NCI-H82 treated with DMSO at 0.1 percent for 48 hours (cell line): ENCODE measurements around the gene PPP1R1A.
A peak's percentile ranks its signal among the peaks of the same experiment; 100 is the strongest.

Experiments used
- DNase-seq: peaks from one replicate; lab custom pipeline; 2025; ENCODE audit not compliant: unreplicated experiment; lab: John Stamatoyannopoulos, UW

The PPP1R1A gene

DNA sequence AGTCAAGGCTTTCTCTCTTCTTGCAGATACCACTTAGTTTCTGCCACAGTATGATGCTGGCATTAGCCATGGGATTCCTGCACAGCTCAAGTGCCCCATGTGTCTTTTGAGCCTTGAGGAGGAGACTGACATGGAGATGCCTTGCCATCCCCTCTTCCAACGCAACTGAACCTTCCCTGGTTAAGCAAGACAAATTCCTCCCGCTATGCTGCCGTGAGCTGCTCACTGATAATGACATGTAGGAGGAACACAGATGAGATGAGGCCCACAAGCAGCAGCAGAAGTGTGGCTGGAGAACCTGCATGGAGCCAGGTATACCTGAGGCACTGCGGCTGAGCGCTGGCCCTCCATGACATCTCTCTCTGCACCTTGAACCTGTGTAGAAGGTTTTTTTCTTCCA is 15.4 kb upstream of the PPP1R1A start:
- DNase-seq, result no peak

DNA sequence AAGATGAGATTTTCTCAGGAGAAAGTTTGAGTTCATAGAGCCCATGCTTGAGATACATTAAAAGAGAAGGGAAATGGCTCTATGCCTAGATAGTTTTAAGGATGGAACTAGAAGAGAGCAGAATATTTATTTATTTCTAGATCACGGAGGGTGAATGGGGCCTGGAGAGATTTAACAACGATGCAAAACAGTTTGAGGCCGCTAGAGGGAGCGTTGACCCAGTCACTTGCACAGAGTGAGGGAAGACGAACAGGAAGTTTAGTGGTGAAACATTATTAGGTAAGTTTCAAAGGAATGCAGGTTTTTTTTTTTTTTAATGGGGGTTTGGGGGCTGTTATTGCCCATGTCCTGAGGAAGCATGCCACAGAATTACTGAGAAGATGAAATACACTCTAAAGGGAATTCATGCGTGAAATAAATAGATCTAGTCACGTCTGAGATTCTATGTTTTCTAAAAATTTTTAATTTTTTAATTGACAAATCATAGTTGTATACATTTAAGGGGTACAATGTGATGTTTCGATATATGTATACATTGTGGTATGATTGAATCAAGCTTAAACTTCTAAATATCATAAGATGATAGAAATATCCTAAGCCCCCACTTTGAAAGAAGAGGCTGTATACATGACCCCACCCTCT is 14.8 kb upstream of the PPP1R1A start:
- DNase-seq, result peak; percentile 24

DNA sequence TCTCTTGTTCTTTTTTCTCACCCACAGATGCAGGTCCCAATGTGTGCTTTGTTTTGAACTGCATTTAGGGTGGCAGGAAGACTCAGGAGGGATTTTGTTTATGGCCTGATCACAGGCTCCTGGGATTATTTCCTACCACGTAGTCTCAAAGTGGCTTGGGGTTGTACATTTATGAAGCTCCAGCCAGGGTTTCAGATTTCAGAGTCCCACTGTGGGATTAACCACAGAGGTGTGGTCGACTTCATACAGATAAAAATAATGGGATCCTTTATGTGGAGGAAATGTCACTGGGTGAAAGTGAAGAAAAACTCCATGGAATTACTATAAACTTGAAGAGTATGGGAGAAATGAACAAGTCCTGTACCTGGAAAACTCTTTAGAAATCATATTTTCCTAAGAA is 14.2 kb upstream of the PPP1R1A start:
- DNase-seq, result no peak

DNA sequence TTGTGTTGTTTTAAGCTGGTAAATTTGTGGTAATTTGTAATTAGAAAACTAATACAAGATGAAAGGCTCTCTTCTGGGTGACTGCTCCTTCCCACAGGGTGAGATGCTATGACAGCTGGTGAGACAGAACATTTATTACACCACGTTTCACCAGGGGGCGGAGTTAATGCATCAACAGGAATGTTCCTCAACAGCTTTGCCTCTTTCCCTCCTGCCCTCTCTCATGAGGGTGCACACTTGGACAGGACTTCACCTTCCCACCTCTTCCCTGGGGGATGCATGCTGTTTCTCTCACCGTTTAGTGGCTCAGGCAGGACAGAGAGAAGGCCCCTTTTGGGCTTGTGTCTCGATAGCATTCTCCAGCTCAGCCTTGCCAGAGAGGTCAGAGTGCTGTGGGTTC is 13.4 kb upstream of the PPP1R1A start:
- DNase-seq, result no peak

DNA sequence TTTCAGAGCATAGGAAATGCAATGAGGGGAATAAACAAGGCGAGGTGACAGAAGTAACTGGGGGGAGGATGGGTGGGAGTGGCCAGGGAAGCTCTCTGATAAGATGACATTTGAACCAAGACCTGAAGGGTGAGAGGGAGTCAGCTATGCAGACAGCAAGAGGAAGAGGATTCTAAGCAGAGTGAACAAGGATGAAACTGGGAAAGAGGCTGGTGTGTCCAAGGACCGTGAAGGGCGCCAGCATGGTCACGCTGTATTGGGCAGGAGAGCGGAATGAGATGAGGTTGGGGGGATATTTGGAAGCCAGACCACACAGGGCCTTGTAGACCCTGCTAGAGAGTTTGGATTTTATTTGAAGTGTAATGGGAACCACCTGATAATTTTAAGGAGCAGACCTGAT is 10.5 kb upstream of the PPP1R1A start:
- no peak for DNase-seq

DNA sequence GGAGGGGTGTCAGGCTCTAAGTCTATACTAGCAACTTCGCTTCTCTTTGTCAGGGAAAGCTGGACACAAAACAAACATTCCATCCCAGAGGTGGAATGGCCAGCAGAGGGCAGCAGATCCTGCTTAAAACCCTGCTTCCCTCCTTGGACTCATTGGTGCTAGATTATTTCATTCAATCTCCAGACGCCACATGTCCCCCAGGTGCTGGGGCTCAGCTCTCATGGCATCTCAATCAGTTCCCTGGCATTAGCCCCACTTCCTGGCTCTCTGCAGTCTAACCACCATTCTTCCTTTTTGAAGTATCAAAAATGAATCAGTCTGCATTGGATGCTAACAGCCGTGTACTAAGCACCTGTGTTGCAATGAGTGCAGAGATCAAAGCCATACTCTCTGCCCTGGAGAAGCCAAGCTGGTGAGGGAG is 8.1 kb upstream of the PPP1R1A start:
- DNase-seq, result peak; percentile 3

DNA sequence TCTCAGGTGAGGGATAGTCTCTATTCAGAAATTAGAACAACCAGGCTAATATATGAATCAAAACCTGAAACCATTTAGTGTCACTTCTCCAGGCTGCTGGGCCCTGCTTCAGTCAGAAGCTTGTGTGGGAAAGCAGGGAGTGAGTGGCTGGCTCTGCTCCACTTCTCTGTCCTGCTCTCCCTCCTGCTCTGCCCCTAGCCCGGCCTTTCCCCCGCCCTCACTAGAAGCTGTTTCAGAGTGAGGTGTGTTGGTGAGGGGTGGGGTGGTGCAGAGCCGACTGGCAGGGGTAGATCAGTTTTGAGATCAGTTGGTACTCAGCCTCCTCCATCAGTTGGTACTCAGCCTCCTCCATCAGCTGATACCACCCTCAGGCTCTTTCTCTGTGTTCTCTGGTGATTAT is 7.0 kb upstream of the PPP1R1A start:
- no peak for DNase-seq

DNA sequence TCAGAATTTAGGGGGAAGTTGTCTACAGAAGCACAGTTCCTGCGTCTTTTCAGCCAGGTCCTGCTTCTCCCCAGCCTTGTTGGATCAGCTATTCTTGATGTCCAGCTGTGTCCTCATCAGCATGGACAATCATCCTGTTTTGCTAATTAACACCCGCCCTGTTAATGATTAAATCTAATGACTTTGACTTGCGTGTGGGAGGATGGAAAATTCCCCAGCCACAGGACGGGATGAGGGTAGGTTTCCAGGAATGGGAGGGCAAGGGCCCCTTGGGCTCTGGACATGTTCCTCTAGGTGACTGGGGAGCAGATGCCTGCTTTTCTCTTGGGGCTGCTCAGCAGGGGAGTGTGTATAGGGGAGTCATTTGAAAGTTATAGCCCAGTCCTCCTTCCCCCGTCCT is 5.3 kb upstream of the PPP1R1A start:
- DNase-seq, result no peak

DNA sequence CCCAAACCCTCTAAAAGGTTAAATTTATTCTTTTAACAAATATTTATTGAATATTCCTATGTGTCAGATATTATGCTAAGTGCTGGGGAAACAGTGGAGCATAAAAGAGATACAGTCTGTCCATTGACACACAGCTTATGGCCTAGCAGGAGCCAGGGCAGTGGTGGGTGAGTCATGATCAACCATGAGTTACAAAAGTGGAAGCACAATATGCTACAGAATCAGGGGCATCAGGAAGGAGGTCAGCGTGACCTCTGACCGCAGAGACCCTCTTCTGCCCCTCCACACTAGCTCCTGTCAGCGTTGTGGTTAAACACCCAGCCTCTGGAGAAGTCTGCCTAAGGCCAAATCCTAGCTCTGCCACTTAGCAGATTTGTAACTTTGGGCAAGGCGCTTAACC is 4.7 kb upstream of the PPP1R1A start:
- DNase-seq, result no peak

DNA sequence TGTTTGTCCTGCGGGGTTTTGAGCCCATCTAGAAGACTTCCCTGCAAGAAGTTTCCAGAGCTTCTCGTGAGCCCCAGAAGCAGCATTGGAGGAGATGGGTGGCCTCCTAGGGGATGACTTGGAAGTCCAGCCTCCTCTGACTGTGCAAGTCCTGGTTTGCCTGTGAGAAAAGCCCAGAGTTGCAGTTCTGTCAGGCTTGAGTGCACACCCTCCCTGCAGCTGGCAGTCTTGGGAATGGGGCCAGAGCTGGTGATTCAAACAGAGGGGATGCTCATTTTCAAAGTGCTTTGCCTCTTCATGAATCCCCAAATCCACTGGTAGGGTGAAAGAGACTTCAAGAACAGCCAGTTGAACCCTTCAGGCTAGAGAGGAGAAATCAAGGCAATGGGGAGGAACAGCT is 3.9 kb upstream of the PPP1R1A start:
- DNase-seq, result no peak

DNA sequence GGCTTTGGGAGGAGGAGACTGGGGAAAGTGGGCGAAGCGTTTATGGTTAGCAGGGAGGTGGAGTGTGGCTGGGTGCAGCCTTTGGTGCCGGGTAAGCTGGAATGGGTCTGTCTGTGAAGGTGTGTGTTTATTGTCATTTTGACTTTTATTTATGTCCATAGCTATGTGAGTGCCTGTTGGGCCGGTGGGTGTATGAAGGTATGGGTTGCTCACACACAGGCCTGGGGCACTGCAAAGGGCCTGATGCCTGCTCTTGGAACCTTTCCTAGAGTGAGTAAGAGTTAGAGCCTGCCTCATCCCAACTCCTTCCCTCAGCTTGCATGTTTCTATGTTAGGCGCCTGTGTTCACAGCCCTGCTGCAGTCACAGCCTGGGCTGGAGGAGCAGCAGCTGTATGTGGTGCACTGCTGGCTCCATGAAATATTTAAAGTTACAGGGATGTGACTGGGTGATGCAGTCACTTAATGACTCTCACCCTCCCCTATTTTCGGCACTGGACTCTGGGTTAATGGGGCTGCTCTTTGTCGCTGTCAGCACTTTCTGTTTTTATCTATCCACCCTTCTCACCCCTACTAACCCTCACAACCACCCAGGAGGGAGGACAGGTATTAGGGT is 2.6 kb upstream of the PPP1R1A start:
- DNase-seq, result no peak

DNA sequence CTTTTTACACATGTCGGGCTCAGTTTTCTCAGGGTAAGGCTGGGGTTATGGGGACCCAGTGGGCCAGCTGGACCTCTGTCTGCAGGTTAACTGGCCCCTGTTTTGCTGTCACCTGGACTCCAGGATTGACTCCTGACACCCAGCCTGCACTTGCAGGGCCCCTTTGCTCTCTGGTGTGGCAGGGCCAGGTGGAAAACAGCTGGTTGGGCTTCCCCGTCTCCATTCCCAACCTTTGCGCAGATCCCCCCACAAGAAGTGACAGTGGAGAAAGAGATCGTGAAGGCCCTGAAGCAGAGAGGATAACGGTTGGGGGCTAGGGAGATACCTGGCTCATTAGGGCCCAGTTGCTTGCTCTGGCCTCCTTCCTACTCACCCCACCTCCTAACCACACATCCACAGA is 1.5 kb upstream of the PPP1R1A start:
- DNase-seq, result no peak

DNA sequence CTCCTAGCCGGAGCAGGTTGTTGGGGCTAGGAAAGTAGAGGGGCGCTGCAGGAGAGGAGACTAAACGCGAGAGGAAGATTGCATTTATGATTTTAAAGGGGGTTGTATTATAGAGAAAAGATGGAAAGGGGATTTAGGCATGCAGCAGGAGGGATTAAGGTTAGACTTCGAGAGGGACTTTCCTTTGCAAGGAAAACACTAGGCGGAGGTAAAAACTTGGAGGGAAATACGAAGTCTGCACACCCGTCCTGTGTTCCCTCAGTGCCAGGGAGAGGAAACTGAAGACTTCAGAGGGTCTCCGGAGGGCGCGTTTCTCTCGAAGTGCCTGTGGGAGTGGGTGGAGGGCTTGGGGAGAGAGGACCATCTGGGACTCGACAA is 420 bp upstream of the PPP1R1A start:
- no peak for DNase-seq

DNA sequence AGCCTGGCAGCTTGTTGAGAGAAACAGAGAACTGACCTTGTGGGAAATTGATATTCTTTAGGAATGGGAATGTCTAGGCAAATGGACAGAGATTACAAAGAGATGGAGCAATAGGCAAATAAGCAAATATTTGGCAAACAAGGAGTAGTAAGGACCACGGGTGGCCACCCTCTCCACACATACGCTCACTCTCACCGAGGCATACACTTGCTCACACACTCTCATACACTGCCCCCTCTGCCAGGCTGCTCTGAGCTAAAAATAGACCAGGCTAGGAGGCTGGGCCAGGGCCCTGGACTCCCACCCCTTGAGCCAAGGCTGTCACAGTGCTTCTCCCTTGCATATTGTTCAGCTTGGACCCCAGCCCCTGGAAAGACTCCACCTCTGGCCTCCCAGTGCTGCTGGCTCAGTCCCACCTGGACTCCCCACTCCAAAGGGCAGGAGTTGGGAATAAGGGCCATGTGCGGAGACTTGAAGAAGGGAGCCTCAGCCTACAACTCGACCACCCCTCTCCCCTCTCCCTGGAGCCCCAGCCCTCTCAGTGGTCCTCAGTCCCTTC is 1.1 kb downstream of the PPP1R1A start:
- no peak for DNase-seq

DNA sequence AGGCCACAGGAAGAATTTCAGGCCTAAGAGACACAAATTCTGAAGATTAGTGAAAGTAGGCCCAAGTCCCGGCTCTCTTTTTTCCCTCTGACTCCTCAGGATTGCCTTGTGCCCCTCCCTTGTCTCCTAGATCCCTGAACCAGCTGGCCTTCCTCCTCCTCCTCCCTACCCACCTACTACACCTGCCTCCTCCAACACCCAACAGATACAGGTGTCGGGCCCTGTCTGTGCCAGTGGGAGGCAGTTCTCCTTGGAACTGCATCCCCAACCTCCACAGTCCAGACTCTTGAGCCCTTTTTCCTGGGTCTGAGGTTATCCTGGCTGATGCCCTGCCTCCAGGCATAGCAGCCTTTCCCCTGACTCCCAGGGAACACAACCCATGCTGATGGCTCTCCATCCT is 1.8 kb downstream of the PPP1R1A start:
- DNase-seq, result no peak

DNA sequence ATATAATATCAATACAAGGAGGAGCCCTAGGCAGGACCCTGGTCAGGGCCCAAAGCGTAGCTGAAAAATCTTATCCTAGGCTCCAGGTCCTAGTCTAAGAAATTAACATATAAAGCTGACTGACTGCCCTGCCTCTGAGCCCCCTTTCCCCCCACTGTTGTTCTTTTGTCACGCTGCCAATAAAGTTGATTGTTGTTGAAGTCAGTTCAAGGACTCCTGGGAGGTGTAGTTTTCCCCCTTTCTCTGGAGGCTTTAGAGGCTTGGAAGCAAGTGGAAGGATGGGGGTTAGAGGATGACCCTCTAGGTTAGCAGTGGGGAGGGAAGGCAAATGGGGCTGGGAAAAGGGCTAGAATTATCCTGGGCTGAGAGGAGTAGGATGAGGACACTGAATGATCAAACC is 3.2 kb downstream of the PPP1R1A start:
- DNase-seq, result no peak

DNA sequence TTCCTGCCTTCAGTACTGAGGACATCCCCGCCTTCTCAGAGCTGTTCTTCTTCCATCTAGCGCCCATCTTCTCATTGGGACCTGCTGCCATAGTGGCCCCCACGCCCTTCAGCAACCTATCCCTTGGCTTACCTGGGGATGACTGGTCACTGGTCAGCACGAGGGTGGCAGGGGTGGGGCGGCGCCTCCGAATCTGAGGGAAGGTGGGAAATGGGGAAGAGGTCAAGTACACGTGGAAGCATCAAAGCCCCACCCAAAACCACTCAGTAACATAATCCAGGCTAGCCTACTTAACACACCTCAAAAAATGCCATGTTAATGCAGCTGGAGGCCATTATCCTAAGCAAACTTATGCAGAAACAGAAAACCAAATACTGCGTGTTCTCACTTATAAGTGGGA is 4.3 kb downstream of the PPP1R1A start:
- DNase-seq, result no peak

DNA sequence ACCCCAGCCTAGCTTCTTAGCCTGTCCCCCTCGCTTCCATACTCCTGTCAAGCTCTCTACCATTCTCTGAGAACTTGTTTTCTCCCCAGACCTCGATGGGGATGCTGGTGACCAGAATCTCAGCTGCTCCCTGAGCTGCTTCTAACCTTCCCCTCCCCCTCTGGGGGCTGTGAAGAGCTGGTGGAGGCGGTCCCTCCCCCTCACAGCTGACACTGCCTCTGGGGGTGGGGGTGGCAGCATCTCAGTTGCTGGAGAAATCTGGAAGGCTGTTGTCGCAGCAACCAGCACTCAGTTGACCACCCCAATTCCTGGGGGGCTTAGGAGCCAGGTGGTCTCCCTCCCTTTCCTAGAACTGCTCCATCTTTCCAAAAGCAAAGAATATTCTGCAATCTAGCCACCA is 4.7 kb downstream of the PPP1R1A start:
- no peak for DNase-seq

DNA sequence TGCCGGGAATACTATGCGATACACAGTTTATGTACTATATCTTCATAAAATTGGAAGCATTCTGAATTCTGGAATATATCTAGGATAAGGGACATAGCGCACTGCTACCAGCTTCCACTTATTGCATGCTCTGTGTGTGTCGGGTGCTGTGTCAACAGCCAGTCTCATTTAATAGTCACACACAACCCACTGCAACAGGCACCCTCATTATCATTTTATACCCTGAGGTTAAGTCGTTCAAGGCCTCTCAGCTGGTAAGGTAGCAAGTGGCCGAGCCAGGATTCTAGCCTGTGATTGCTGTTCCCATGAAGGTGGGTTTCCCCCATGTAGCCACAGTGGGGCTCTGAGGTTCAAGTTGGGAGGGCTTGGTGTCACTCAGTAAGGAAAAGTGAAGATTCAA is 7.0 kb downstream of the PPP1R1A start:
- DNase-seq, result no peak

DNA sequence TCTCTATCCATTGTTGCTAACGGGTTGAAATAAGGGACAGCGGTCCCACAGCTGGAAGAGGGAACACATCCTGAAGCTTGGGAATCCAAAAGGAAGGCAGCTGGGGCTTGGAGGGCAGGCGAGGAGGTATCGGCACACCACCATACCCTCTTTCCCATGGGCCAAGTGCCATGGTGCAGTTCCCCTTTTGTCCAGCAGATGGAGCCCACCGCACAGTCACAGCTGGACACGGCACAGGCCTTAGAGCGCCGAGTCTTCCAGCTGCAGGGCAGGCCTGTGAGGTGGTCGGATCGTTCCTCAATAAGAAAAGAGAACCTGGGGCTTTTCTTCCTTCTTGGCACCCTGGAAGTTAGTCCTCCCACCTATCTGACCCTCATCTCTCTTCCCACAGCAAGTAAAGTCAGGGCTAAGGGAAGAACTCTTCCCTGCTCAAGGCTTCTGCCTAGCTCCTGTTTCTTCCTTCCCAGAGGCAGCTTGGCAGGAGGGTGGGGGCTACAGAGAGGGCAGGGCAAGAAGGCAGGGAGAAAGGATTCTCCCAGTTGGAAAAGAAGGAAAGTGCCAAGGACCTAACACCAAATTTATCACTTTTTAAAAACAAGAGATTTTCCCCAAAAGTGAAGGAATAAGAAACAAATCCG is 8.6 kb downstream of the PPP1R1A start:
- no peak for DNase-seq

DNA sequence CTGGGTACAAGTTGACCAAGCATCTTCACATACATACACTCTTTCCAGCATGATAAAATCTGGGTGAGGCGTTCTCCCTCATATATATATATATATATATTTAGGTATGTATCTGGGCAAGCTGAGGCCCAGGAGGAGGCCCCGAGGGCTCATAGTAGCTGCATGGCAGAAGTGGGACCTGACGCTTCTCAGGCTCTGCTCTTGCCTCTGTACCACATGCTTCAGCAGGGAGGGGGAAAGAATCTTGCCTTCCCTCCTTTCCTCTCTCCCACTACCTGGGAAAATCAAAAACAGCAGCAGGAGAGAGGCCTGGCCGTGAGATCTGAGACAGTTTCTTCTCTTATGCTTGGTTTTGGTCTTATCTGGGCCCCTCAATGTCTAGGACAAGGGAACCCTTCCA is 9.2 kb downstream of the PPP1R1A start:
- no peak for DNase-seq

DNA sequence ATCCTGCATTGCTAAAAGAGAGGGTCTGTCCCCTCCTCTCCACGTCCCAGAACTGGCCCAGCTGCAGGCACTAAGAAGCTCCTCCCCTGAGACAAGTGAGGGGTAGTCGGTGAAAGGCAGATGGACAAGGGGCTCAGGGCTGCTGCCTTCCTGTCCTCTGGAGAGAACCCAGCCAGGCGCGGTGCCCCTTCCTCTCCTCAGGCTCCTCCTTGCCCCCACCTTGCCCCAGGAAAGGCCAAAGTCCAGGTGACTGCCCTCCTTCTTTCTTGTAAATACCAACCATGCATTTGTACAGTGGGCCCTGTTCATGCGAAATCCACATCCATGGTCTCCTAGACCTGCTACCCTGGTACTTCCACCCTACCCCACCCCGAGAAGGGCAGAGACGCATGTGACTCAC is 9.7 kb downstream of the PPP1R1A start:
- no peak for DNase-seq

DNA sequence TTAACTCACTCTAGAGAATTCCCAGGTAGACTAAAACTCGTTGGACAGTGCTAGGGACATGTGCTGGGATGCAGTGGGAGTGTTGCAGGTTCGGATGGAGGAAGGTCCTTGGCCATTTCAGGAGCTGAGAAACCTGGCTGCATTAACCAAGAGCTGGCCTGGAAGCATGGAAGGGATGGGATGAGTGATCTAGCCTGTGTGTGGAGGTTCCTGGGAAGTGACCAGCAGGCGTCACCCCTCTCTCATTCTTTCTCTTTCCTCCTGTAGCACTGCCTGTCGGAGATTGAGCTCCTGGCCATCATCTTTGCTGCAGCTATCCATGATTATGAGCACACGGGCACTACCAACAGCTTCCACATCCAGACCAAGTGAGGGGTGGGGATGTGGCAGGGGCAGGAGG is 15.6 kb downstream of the PPP1R1A start:
- no peak for DNase-seq
